ENCODE results near the gene EPS8L2.

Gene EPS8L2

DNA sequence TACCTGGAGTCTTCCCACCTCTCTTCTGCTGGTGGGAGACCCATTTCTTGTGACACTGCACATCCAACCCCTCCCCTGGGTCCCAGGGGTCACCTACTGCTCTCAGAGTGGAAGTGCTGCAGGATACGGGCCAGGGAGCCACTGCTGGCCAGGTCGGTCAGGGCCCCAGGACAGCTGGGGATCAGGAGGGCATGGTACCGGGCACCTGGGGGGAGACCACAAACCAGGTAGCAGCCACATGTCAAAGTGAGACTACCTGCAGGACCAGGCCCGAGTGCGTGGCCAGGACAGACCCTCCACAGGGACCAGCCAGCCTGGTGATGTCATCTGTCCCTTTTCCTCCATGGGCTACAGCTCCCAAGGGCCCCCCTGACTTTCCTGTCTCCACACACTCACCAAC, 67.4 kb downstream of the EPS8L2 start:
- H3K4me3 ChIP-seq (ENCODE audit: low read length): no peak overlapping the region
- TF ChIP-seq, protein P1, sequence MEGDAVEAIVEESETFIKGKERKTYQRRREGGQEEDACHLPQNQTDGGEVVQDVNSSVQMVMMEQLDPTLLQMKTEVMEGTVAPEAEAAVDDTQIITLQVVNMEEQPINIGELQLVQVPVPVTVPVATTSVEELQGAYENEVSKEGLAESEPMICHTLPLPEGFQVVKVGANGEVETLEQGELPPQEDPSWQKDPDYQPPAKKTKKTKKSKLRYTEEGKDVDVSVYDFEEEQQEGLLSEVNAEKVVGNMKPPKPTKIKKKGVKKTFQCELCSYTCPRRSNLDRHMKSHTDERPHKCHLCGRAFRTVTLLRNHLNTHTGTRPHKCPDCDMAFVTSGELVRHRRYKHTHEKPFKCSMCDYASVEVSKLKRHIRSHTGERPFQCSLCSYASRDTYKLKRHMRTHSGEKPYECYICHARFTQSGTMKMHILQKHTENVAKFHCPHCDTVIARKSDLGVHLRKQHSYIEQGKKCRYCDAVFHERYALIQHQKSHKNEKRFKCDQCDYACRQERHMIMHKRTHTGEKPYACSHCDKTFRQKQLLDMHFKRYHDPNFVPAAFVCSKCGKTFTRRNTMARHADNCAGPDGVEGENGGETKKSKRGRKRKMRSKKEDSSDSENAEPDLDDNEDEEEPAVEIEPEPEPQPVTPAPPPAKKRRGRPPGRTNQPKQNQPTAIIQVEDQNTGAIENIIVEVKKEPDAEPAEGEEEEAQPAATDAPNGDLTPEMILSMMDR (IDR thresholded peaks at IDR 0.05; ENCODE audit: insufficient read depth, low read depth, low read length, missing control alignments): no peak
- DNase-seq (ENCODE audit: low read depth): no peak

DNA sequence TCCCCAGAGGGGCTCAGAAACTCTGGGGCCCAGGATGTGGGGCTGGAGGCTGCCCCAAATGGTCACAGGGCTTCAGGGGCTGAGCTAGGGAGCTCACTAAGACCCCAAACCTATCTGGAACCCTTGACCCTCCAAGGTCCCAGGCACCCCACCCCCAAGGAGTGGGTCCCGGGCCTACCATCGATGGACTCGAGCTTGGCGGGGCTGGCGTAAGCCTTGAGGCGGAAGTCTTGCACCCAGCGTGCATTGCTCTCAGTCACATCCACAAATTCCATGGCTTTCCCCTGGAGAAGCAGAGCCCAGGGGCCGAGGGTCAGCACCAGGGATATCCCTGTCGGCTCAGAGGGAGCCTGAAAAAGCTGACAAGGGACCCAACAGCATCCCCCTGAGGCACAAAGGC, 67.8 kb downstream of the EPS8L2 start:
- no peak overlapping the region for H3K4me3 ChIP-seq (ENCODE audit: low read length)
- TF ChIP-seq, protein P1 (IDR thresholded peaks at IDR 0.05; ENCODE audit: insufficient read depth, low read depth, low read length, missing control alignments): no peak
- no peak for DNase-seq (ENCODE audit: low read depth)

DNA sequence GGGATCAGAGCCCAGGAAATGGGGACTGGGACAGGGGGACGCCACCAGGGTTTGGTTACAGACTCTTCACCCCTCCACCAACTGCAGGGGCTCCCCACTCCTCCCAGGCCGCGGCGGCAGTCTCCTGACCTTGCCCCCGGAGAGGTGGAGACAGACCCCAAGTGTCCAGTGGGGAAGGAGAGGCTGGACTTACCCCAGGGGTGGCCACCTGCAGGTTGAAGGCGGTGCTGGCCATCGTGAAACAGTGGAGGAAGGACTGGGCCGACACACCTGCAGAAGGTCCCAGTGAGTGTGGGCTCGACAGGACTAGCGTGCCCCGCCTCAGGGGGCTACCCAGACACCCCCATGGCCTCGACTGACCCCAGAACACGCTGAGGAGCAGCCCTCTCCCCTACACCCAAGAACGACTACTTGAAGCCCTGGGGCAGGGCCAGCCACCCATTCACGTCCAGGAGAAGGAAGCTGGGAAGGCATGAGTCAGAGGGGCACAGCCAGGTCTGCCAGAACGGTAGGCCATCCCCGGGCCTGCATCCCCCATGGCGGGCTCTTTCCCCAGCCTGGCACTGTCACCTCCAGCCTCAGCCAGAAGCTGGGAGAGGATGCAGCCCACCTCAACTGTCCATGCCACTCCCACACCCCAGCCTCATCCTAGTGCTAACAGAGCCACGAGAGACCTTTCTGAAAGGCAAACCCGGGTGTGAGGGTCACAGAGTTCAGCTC, 69.0 kb downstream of the EPS8L2 start:
- peak; percentile 76 for DNase-seq (ENCODE audit: low read depth)
- peak overlapping the region; percentile 82 for H3K4me3 ChIP-seq (ENCODE audit: low read length)
- TF ChIP-seq, protein P1 (IDR thresholded peaks at IDR 0.05; ENCODE audit: insufficient read depth, low read depth, low read length, missing control alignments): no peak

DNA sequence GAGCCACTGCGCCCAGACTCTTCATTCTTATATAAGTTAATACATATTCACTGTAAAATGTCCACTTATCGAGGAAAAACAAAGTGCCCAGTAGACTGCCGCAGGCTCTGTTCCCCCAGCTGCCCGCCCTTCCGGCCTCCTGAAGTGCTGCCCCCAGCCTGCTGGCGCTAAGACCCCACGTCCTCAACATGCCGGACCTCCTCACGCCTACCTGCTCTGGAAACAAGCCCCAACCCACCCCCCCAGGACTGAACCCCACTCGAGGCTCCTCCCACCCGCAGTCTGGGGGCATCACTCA, 70.2 kb downstream of the EPS8L2 start:
- peak overlapping the region; percentile 82 for H3K4me3 ChIP-seq (ENCODE audit: low read length)
- DNase-seq (ENCODE audit: low read depth): no peak
- TF ChIP-seq, protein P1 (IDR thresholded peaks at IDR 0.05; ENCODE audit: insufficient read depth, low read depth, low read length, missing control alignments): no peak

DNA sequence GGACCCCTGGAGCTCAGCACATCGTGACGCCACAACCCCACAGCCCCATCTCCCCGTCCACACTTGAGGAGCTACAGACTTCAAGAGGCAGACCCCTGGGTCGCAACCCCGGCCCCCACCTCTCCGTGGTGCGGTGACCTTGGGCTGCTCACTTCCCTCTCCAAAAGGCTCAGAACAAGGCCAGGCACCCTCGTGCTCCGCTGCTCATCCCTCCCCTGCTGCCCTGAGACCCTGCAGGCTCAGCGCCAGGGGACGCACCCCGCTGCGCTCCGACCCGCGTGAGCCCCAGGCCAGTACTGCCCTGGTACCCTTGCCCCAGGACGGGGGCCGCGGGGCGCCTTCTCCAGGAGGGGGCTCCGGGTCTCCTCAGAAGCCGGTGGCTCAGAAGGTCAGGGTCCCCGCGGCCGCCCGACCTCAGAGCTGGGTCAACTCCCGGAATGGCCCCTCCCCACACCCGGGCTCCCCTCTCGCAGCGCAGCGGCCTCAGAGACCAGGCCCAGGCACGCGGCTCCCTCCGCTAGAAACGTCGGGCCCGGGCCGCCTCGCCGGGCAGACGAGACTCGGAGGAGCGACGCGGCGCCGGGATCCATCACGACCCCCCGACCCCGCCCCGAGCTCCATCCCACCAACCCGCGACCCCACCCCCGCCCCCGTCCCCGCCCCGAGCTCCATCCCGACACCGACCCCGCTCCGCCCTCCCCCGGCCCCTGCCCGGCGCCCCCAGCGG, 70.7 kb downstream of the EPS8L2 start:
- DNase-seq (ENCODE audit: low read depth): no peak
- peak overlapping the region; percentile 82 for H3K4me3 ChIP-seq (ENCODE audit: low read length)
- TF ChIP-seq, protein P1 (IDR thresholded peaks at IDR 0.05; ENCODE audit: insufficient read depth, low read depth, low read length, missing control alignments): no peak

All from epithelial cell of esophagus (primary cell).